Activated CD4-positive, CD25-positive, alpha-beta regulatory T cell treated with anti-CD3 and anti-CD28 coated beads, Interleukin-2, amount 50 U/mL, for 24 hours (primary cell): ENCODE results near the gene SLC38A10.

Source experiments
- ATAC-seq, 2 donors: fragments of 150-1000 bp; cut with Tn5 transposase; one replicate each; pipeline ENCODE4 v1.10.0; 2021; ENCODE audit warnings: mild to moderate bottlenecking in 1 of 2, moderate library complexity in 1 of 2

Gene SLC38A10

GRCh38 chr17:81330884-81331245 lies 35.8 kb upstream of the SLC38A10 start:
- no peak for ATAC-seq

DNA sequence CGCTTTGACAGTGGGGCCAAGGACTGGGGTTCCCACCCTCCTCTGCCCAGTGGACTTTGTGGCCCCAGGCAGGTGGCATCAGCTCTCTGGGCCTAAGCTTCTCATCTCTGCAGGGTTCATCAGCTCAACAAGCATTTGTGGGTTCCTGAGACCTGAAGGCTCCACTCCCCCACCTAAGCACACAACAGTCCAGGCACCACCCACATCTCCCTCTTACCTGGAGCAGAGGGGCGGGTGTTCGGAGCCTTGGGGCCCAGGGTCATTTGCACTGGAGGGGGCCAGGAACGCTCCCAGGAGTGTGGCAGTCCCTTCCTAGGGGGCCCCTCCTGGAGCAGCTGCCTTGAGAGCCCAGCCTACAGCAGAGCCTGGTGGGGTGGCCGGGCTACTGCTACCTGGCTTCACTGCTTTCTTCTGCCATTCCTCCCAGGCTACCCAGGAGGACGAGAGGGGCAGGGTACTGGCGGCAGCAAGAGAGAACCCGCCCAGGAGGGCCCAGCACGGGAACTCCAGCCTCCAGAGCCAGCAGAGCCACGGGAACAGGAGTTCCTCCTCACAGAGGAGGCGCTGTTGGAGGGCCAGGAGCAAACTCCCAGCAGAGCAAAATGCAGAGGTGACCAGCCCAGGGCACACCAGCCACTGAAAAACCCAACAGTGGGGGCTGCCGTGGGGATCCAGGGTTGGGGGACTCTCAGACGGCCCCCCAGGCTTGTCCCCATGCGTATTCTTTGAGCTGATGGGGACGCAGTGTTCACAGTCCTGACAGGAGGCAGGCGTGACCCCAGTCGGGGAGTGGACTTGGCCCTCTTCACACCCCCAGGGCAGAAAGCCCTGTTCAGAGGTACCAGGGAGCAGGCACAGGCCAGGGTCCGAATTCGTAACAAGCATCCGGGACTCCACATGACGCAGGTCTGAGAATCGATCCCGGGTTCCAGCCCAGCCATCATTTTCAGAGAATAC lies 35.1 kb upstream of the SLC38A10 start:
- ATAC-seq = no peak

DNA sequence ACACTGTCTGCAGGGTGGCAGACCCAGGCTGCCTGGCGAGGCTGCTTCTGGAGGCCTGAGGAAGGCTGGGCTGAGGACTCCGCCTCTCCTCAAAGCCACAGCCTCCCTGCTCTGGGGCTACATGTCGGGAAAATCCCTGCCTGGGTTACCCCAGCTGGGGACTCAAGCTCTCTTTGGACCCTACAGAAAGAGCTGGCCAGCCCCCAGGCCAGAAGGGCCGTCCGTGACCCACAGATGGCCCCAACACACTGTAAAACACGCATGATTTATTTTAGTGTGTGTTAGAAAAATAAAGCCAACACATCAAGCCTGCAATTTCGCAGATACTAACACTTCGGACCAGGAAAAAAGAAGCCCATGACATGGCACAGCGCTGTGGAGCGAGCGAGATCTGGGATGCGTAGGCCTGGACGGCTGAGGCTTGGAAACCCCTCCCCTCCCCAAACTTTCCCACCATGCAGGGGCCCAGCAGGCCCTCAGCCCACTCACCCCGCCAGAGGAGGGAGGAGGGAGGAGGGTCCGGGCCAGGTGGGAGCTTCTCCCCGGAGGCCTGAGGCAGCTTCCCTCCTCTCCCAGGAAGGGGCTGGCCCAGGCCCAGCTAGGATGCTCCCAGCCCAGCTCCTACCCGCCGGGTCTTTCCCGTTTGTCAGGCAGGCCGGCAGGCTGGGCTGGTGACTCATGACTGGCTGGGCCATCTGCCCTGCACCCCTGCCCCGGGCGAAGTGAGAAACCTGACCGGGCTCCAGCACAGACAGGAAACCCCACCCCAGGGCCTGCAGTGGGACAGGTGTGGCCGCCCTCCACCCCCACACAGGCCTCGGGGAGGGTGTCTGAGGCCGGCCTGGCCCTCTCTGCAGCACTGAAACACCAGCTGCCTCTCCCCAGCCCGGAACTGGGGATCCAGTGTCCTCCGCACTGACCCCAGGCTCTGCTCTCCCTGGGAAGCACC lies 34.1 kb upstream of the SLC38A10 start:
- no peak for ATAC-seq

- ATAC-seq = no peak
Measured at GRCh38 chr17:81328489-81328888, 33.4 kb upstream of the SLC38A10 start.

GRCh38 chr17:81325714-81326358 lies 30.7 kb upstream of the SLC38A10 start:
- ATAC-seq = no peak

DNA sequence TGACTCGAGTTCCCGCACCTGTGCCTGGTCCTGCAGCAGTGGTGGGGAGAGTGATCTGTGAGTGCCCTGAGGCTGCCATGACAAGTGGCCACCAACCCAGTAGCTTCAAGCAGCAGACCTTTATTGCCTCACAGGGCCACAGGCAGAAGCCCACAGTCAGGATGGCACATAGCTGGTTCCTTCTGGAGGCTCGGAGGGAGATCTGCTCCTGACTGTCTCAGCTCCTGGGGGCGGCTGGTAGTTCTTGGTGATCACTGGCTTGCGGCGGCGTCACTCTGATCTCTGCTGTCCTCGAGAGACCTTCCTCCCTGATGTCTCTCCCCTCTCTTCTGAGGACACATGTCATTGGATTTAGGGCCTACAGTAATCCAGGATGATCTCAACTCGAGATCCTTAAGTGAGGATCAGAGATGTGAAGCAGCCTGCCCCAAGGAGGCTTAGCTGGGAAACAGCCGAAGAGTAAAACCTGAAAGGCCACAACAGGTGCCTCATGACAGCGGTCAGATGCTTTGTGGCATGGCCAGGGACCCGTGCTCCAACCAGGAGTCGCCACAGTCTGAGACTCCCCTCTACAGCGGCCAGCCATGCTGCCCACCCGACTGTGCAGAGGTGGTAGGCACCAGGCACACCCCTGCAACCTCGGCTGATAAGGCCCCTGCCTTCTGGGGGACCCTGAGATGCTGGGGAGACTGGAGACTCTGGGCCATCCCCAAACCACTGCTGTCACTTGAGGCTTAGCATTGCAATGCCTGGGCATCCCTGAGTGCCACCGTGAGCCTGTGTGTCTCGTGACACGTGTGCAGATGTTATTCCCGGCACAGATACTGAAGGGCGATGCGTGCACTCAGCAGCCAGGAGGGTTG lies 30.0 kb upstream of the SLC38A10 start:
- ATAC-seq = no peak

GRCh38 chr17:81324177-81324850 lies 29.2 kb upstream of the SLC38A10 start:
- ATAC-seq = no peak

DNA sequence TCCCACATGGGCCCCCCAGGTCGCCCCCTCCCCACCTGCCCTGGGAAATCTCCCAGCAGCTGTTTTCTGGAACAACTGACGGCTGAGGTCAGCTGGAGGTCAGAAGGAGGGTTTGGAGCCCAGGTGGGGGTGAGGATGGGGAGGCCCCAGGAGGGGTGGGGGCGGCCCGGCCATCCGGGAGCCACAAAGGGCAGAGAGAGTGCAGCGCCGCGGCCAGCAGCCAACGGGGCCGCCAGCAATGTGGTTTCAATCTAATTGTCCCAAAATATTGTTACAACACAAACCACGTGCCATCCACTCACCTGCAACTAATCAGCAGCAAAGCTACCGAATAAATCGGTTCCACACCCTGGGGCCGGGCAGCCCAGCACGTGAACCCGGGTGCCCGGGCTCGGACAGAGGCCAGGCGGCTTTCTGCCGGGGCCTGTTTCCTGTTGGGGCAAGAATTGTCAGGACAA lies 28.3 kb upstream of the SLC38A10 start:
- no peak for ATAC-seq

DNA sequence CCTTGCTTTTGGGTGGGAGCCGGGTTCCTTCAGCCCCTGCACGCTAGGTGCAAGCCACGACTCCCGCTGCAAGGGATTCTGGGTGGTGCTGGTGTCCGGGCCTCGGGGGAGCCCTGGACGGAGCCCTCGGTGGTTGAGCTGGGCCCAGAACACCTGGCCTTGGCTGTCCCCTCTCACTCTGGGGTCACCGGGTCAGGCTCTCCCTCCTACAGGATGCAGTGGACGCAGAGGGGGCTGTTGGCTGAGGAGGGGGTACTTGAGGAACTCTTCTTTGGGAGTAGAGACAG lies 27.9 kb upstream of the SLC38A10 start:
- ATAC-seq = no peak

- peak; percentile 56 to 59 for ATAC-seq
Measured at GRCh38 chr17:81322271-81323082, 27.4 kb upstream of the SLC38A10 start.

DNA sequence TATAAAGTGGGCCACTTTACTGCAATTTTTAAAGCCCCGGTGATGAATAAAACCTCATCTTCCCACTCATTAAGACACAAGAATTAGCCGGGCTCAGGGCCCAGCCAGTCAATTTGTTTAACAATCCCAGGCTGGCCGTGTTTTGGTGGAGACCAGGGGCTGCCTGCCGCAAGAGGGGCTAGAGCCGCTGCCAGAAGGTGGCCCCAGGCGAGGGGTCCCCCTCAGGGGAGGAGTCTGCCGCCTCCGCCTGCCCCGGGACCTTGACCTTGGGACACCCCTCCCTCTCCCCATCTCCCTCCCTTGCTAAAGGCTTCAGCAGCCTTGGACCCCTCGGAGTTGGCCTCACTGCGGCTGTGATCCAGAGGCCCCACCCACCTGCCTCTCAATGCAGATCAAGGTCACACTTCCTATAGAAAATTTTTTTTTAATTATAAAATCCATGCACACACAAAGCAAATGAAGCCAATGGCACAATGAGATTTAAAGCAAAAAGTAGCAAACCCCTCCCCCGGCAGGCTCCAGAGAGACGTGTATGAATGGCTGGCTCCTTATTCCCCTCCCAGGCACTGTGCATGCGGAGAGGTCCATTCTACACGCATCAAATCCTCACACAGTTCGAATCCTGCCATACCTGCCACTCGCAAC lies 23.0 kb upstream of the SLC38A10 start:
- no peak for ATAC-seq

GRCh38 chr17:81317530-81317821 lies 22.4 kb upstream of the SLC38A10 start:
- no peak for ATAC-seq

- no peak for ATAC-seq
Measured at GRCh38 chr17:81315885-81316391, 20.8 kb upstream of the SLC38A10 start.

- ATAC-seq = no peak
Measured at GRCh38 chr17:81315129-81315884, 20.2 kb upstream of the SLC38A10 start.

- ATAC-seq = no peak
Measured at GRCh38 chr17:81314398-81315081, 19.4 kb upstream of the SLC38A10 start.

DNA sequence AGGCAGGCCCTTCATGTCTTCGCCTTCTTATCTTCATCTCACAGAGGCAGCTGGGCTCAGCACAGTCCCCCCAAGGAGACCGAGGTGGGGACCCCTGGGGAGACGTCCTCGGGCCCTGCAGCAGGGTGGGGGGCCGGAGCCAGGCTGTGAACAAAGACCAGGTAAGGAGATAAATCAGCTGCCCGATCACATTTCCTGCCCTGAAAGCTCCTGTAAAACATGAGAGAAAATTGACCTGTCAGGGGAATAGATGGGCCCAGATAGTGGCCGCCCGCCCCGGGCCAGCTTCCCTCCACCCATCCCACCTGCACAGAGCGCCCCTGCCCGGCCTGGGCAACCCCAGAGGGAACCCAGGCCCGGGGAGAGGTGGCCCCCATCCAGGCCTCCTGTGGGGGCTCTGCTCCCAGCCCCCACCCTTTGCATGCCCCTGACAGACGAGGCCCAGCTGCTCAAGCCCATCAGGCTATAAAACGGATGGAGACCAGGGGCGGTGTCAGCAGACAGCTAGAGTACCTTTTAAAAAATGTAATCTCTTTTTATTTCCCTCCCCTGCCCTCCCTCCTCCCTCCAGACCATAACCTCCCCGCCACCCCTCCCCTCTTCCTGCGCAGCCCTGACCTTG lies 18.8 kb upstream of the SLC38A10 start:
- no peak for ATAC-seq

GRCh38 chr17:81312624-81313325 lies 17.7 kb upstream of the SLC38A10 start:
- no peak for ATAC-seq

GRCh38 chr17:81311946-81312345 lies 16.8 kb upstream of the SLC38A10 start:
- ATAC-seq = no peak
